GM13977 (cell line): ENCODE measurements around the gene PUM2.

ENCODE experiments used
- DNase-seq: peaks from one replicate; pipeline ENCODE4 v3.0.0; 2012; ENCODE audit warnings: low spot score
- CTCF ChIP-seq: IDR thresholded peaks from 2 replicates; pipeline ENCODE4 v1.5.1; 2012; ENCODE audit warnings: mild to moderate bottlenecking, control low read depth; ENCODE audit not compliant: insufficient read depth; ENCODE audit errors: extremely low read depth, missing control alignments
- in situ Hi-C: fragments of 300-500 bp; cut with MboI; formaldehyde crosslinking; loops from one replicate; pipeline ENCODE4 v1.12.0; 2022; ENCODE audit warnings: low sequenced_read_pairs, low pct_unique_long_range_greater_than_20kb, mixed read lengths, inconsistent platforms; ENCODE audit not compliant: unreplicated experiment

The PUM2 gene

DNA sequence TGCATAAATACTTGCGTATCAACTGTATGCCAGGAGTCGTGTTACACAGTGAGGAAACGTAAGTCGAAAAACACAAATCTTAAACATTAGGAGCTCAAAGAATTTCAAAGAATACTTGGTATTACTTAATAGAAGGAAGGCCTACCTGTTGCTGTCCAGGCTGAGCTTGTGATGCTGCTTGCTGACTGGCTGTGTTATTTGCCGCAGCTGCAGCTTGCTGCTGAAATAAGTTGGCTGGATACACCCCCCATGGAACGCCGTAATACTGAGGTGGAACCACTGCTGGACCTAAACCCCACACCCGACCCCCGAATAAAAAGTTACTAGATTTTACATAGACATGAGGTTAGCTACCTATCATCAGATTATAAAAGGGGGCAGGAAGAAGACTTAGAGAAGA, 56.4 kb downstream of the PUM2 start:
- in situ Hi-C loops, result no loop called here
- no peak for DNase-seq
- TF ChIP-seq CTCF, result no peak

GRCh38 chr2:20292984-20293383, 57.7 kb downstream of the PUM2 start:
- no peak for TF ChIP-seq CTCF
- in situ Hi-C loops, result no loop called here
- no peak for DNase-seq

DNA sequence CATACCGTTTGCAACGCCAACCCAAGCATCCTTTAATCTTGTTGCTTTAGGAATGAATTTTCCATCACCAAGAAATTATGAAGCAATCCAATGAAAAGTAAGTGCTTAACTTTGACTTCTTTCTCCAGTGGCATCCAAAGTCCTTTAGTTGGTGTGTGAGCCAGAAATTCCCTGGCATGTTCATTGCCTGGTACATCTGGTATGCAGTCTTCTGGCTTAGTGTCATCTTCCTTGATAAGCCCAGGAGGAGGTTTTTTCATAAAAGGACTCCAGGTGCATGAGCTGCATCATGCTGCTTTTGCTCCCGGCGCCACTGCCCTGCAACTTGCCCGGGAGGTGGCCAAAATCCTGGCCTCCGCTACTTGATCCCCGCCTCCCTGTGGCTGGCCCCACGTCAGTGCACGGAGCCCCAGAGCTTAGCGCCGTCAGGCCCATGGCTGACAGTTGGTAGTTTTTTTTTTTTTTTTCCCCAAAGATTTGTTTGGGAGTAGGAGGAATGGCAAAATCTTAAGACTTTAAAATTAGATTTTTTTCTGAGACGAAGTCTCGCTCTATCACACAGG, 58.7 kb downstream of the PUM2 start:
- no peak for TF ChIP-seq CTCF
- no peak for DNase-seq
- in situ Hi-C loops, result no loop called here

- DNase-seq, result peak; percentile 34
- in situ Hi-C loops, result no loop called here
- TF ChIP-seq CTCF, result peak; percentile 41
These were observed 59.5 kb downstream of the PUM2 start for GRCh38 chr2:20291106-20291564.

DNA sequence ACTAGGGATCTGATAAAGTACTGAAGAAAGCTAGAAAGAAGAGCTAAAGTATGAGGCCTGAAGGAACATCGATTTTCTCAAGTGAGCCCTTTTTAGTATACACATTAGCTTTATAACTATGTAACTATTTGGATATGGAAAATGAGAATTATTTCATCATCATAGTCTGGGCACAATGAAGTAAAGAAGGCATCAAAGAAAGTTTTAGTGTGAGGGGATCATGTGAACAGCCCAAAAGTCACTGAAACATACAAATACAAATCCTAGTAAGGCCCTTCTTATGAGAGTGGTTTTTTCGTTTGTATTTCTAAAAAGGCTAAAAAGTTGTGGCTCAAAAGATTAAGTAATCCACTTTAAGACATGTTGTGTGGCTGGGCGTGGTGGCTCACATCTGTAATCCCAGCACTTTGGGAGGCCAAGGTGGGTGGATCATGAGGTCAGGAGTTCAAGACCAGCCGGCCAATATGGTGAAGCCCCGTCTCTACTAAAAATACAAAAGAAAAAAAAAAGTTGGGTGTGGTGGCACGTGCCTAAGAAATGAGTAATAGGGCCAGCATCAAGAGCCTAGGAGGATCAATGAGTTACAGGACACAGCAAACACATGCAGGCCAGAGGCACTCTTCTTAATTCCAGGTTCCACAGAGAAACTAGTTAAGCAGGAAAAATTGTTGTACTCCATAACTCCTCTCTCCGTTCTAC, 61.9 kb downstream of the PUM2 start:
- DNase-seq, result no peak
- TF ChIP-seq CTCF, result no peak
- in situ Hi-C loops, result no loop called here

- in situ Hi-C loops, result no loop called here
- DNase-seq, result no peak
- TF ChIP-seq CTCF, result no peak
These were observed 67.6 kb downstream of the PUM2 start for GRCh38 chr2:20282916-20283592.
